Middle frontal gyrus (tissue), 1 donor: Measurements from ENCODE around the gene RPA1.
"Not testable (repeated sequence)": the region's sequence is repeated elsewhere in the genome, so short reads cannot be mapped to it uniquely, and the experiment has no call there.

Source experiments
- DNase-seq: peaks from one replicate; pipeline ENCODE4 v3.0.0-alpha.2; 2015; ENCODE audit warnings: low spot score; ENCODE audit errors: extremely low spot score

Gene RPA1

DNA sequence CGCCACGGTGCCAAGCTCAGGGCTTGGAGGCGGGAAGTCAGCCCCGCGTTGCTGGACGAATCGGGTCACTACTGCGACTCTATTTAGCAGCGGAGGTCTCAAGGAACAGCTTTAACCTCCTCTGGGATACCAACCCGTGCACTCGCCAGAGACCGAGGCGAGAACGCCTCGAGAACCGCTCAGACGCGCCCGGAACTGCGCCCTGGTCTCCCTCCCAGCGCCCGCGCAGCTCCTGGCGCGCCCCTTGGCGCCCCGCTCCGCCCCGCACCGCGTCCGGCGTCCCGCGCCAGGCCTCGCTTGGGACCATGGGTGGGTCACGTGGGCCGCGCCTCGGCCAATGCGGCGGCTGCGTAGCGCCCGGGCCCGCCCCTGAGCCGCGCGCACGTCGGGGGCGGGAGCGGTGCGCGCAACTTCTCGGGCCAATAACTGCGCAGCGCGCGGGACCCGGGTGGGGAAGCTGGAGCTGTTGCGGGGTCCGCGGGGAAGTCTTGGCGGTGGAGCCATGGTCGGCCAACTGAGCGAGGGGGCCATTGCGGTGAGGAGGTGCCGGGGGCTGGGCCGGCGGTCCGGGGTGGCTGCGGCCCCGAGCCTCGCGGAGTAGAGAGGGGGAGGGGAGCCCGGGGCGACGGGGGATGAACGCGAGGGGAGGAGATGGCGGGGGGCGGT is at the start of gene RPA1, which contains the start of gene SMYD4:
Gene RPA1 (plus strand): TSS at position 414 of the 666 bp plus-strand sequence. CDS start 89 bp downstream, at position 503.
Gene SMYD4 (minus strand): TSS at position 311 of the 666 bp plus-strand sequence. CDS start 1,908 bp downstream, outside the sequence.
- peak; percentile 83 for DNase-seq

DNA sequence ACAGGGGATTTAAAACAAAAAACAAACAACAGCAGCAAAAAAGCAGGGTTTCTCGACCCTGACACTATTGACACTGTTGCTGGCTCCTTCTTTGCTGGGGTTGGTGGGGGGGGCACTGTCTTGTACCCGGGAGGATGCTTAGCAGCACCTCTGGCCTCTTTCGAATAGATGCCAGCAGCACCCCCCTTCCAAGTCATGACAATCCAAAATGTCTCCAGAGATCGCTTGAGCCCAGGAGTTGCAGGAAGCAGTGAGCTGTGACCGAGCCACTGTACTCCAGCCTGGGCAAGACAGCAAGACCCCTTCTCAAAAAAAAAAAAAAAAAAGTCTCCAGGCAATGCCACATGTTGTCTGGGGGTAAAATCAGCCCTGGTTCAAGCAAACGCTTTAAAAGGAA is 47.6 kb upstream of the RPA1 start:
- no peak for DNase-seq

DNA sequence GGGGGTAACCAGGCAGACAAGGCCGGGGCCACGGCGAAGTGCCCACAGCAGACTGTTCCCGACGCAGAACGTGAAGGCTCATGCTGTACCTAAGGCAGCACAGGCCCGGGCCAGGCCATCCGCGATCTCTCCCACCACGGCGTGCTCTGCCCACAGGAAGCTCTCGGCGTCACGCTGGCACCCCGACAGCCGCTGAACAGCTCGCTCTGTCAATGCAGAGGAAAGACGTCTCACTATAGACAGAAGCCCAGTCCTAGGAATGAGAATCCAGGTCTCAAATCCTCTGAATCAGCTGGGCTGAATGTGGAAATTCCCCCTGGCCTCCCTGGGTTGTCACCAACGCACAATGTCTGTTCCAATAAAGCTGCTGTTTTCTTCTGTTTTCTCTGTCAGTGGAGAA is 46.5 kb upstream of the RPA1 start:
- no peak for DNase-seq

DNA sequence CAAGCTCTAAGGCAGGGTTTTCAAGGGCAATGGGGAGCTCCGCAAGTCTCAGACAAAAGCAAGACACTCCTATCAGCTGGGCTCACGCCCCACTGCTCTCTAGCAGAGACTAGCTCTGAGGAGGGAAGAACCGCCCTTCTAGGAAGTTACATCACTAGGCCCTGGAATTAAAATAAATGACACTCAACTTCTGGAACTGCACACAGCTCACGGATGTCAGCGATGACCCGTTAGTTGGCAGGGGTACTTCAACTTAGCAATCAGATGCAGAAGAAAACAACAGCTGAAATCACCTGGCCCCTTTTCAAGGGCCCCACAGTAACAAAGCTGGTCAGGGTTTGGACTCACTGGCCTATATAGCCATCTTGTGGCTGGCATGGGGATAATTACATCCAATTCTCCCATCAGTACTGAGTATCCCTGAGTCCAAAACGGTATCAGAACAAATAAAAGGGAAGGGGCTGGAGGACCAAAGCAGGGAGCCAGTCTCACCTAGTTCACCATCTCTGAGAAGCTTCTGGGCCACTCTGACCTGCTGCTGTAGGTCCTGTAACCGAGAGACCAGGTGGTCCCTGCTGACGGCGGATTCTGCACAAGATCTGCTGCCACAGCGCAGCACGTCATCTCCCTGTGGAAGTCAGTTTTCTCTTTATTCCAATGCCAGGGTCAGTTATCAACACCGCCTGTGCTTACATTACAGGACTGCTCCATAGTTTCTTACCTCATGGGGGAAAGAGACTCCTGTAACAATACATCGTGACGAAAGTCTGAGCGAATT is 45.8 kb upstream of the RPA1 start:
- no peak for DNase-seq

DNA sequence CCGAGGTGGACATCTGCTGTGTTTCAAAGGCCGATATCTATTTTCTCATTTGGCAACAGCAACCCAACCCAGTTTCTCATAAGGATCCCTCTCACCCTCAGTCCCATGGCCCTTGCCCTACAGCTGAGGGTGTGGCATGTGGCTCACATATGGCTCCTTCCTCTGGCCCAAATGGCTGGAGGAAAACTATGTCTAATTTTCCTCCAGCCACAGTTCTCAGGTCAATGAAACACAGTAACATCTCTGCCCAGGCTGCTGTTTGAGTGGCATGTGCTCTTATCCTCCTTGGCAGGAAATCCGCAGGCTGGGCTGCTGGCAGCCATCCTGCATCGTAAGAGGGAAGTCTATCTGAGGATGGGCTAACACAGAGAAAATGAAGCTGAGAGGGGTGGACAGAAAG is 43.9 kb upstream of the RPA1 start:
- DNase-seq = no peak

DNA sequence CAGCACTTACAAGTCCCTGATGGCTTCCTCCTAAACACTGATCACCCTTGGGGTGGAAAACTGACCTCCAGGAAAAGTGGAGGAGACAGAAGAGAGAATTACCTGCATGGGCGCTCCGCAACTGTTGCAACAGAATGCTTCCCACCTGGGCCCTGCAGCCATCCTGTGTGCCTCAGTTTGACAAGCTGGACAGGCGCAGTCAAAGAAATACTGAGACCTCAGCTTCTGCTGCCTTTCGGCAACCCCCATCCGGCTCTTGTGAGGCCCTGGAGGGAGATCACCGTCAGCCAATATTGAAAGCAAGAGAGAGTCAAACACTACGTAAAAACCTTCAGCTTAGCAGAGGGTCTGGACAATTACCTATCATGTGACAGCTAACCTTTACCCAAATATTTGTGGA is 43.1 kb upstream of the RPA1 start:
- DNase-seq = no peak

DNA sequence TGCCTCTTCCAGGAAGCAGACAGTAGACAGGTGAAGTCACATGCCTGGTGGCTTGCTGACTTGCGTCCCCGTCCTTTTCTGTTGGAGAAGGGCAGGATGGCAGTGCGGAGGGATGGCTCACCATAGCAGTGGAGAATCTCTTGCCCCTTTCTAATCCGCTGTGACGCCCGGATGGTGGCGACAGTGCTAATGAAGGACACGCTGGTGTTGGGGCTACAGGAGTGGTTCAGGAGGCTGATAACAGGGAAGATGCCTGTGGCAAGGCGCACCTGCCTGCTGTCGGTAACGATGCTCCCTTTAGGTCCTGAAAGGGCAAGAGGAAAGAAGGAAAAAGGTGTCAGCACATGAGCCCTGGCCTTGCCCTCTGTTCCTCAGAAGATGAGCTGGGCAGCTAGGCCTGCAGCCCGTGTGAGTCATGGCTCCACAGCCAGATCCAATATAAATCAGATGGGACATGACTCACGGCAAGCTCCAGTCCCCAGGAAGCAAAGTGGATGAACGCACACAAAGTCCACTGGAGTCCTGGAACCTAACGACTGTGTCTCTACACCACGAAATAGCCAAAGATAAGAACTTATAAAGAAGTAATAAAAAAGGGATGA is 42.4 kb upstream of the RPA1 start:
- DNase-seq = no peak

DNA sequence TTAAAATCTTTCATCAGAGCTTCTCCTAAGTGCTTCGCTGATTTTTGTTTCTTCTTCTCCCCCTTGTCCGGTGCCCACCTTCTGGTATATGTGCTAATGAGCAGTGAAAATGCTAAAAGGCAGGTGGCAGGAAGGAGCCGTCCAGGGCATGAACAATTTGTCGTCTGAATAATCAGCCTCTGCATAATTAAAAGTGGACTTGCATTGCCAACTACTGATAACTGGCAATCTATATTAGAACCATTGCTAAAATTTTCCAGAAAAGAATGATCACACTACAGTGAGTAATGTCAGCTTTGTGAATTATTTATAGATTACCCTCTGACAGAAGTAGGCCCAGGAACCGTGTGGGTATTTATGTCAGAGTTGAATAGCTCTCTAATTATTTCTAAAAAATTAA is 39.9 kb upstream of the RPA1 start:
- DNase-seq = no peak

DNA sequence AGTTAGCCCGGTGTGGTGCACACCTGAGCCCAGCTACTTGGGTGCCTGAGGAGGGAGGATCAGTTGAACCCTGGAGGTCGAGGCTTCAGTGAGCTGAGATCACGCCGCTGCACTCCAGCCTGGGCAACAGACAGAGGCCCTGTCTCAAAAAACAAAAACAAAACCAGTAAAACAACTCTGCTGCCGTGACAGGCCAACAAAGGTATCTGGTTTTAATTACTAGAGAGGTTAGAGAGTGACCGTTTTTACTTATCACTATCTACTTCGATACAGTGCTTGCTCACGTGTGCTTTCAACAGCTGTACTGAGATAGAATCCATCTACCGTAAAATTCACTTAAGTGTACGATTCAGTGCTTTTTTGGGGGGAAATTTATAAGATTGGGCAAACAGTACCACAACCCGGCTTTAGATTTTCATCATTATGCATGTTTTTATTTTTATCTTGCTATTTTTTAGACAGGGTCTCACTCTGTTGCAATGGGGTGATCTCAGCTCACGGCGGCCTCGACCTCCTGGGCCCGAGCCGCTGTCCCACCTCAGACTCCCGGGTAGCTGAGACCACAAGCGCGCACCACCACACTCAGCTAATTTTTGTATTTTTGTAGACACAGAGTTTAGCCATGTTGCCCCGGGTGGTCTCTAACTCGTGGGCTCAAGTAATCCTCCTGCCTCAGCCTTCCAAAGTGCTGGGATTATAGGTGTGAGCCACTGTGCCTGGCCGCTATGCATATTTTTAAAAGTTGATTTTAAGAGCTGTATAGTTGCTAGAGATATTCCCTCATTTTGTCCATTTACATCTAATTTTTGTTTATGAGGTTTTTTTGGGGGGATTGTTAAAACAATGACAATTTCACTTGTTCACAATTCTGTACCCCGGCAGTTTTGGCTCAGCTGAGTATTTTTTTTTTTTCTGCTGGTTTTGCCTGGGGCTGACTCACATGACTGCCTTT is 37.0 kb upstream of the RPA1 start:
- DNase-seq = no peak

DNA sequence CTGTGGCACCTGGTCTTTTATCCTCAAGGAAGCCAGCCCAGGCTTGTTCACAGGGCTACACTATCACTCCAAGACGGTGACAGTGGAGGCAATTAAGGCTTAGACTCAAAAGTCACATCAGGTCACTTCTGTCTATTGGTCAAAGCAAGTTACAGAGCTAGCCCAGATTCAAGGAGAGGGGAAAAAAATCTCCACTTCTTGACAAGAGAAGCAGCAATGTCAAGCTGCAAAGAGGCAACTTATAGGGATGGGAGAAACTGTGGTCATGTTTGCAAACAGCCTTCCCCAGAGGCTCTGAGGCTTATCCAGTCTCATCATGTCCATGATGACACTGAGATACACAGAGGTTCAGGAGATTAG is 36.4 kb upstream of the RPA1 start:
- no peak for DNase-seq

DNA sequence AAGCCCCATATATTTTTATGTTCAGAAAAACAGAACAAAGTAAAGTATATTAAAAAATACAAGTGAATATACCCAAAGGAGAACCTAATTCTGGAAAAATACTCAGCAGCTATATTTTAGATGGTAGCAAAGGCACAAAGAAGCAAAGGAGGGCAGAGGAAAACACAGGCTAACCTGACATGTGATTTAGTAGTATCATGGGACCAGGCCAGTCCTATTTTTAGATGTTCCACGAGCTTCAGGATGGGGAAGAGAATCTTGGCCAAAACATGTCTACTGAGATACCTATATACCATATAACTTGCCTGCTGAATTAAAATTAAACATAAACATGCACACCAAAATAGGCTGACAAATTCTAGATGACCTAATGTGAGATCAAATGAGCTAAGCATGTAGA is 33.0 kb upstream of the RPA1 start:
- peak; percentile 11 for DNase-seq

DNA sequence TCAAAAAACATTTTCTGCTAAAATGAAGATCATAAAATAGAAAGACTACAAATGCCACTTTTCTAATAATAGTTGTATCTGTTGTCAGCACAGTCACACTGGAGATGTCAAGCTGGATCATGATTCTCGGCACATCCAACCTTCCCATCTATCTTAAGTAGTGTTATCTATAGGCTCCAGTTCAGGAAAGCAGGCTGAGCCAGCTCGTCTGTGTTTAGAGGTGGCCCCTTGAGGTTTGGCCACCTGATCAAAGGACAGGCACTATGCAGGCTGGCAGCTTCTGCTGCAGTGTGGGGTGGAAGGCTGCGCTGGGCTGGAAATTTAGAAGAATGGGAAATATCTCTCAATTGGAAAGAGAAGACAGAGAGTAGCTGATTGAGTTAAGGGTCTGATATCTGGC is 32.5 kb upstream of the RPA1 start:
- DNase-seq = no peak

DNA sequence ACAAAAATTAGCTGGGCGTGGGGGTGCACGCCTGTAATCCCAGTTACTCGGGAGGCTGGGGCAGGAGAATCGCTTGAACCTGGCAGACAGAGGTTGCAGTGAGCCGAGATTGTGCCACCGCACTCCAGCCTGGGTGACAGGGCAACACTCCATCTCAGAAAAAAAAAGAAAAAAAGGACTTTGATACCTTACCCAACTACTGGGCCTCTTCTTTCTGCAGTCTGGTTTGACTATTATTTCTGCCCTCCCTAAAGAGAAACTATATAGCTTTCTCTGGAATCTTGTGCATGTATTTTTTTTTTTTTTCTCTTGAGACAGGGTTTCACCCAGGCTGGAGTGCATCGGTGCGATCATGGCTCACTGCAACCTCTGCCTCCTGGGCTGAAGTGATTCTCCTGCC is 32.0 kb upstream of the RPA1 start:
- DNase-seq = not testable (repeated sequence)

DNA sequence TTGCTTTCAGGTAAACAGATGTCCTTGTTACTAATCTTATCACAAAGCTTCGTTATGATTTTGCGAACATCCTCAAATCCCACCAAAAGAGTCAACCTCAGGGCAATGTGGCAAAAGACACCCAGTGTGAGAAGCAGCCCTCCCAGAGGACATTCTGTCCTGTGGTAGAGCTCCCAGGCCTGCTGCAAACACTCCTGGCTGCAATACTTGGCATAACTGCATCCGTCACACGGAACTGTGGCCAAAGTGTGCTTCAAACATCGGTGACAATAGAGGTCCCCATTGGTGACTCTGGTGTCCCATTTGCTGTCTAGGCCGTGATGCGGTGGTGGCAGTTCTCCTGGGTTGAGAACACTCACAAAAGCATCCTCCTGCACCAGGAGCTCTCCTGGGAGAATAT is 29.6 kb upstream of the RPA1 start:
- DNase-seq = no peak

DNA sequence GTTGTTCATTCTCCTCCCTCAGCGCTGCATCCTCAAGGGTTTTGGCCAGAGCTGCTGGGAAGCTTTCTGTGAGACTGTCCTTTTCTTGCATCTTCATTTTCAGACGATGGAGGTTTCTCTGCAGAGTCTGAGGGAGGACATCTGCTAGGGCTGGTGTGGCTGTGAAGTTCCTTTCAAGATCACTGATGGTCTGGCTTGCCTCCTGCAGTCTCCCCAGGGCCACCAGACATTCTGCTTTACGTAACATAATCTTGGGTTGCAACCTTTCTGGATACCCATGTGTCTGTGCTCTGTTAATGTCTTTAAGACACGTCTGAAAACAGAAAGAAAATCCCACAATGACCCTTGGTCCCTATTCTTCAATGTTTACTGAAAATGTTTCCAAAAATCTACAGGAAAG is 29.1 kb upstream of the RPA1 start:
- no peak for DNase-seq

DNA sequence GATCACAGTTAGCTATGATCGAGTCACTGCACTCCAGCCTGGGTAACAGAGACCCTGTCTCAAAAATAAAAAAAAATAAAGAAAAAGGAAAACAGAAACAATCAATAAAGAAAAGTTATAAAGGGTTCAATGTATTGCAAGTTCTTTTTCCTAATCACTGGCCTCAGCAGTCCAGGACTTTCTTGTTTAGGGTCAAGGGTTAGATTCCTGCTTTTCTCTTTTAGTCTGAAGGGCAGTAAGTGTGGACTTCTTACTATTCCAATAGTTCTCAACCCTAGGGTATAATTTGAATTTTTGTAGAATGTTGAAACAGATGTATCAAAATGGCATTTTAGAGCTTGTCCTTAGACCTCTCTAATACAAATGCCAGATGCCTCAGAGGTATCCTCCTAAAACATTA is 27.4 kb upstream of the RPA1 start:
- DNase-seq = no peak

DNA sequence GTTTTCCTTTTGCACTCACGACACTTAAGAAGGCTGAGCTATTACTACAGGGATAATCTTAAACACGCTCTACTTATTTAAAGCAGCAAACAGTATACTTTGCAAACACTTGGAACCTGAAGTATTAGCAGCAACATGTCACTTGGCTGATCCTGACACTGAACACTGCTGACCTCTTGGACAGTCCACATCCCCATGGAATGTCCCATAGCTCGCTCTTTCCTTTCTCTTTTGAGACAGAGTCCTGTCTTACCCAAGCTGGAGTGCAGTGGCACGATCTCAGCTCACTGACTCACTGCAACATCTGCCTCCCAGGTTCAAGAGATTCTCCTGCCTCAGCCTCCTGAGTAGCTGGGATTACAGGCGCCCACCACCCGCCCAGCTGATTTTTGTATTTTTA is 26.5 kb upstream of the RPA1 start:
- no peak for DNase-seq

DNA sequence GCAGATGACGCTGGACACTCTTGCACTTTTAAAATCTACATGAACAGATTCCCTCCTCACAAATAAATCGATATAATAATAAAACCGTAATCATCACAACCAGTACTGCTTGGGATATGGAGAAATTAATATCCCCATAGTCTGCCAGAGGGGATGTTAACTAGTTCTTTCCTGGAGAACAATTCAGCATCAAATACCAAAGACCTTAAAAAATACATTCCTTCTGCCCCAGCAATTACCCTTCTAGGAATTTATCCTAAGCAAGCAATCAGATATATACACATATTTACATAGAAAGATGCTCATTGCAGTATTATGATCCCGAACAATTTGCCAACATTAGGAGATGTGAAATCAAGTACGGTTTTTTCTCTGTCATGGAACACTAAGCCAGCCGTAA is 21.9 kb upstream of the RPA1 start:
- no peak for DNase-seq

DNA sequence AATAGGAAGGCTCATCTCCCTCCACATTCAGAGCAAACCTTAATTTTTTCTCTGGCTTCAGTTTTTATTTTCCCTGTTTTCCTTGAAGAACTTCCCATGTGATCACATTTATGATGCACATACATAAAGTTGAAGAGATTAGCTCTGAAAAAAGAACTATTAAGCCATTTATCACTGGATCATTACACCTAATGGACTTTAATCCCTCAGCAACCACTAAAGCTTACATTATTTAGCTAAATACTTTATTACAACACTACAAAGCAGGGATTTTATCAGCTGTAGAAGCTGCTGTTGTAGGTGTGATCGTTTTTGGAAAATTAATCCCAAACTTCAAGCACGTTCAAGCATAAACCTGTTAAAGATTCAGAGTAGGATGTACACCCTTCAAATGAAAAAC is 21.2 kb upstream of the RPA1 start:
- DNase-seq = no peak

DNA sequence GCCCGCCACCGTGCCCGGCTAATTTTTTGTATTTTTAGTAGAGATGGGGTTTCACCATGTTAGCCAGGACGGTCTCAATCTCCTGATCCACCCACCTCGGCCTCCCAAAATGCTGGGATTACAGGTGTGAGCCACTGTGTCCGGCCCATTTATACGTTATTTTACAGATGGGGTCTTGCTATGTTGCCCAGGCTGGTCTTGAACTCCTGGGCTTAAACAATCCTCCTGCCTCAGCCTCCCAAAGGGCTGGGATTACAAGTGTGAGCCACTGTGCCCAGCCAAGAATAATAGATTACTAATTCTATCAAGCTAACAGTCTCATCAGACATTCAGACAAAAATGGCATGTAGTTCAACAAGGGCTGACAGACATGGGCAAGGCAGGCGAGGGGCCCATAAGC is 20.0 kb upstream of the RPA1 start:
- DNase-seq = not testable (repeated sequence)

DNA sequence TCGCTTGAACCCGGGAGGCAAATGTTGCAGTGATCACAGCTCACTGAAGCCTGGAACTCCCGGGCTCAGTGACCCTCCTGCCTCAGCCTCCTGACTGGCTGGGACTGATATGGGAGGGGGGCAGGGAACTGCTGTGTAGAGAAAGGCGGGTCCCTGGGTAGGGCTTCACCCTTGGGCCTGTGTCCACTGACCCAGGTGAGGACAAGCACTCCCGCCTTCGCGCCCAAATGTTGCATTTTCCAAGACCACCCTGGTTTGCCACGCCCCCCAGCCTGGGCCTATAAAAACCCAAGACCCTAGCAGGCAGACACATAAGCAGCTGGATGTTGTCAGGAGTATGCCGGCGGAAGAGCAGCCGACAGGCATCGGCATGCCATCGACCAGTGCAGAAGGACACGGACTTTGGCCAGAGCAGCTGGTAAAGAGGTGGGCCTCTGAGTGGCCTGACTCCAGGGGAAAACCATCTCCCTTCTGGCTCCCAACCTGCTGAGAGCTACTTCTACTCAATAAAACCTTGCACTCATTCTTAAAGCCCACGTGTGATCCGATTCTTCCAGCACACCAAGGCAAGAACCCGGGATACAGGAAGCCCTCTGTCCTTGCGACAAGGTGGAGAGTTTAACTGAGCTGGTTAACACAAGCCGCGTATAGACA is 19.2 kb upstream of the RPA1 start:
- DNase-seq = no peak
